ENCODE data around the gene DNM2.
A peak's percentile ranks its signal among the peaks of the same experiment; 100 is the strongest.
"Not testable (repeated sequence)": the region's sequence is repeated elsewhere in the genome, so short reads cannot be mapped to it uniquely, and the experiment has no call there.

DNM2 gene

DNA sequence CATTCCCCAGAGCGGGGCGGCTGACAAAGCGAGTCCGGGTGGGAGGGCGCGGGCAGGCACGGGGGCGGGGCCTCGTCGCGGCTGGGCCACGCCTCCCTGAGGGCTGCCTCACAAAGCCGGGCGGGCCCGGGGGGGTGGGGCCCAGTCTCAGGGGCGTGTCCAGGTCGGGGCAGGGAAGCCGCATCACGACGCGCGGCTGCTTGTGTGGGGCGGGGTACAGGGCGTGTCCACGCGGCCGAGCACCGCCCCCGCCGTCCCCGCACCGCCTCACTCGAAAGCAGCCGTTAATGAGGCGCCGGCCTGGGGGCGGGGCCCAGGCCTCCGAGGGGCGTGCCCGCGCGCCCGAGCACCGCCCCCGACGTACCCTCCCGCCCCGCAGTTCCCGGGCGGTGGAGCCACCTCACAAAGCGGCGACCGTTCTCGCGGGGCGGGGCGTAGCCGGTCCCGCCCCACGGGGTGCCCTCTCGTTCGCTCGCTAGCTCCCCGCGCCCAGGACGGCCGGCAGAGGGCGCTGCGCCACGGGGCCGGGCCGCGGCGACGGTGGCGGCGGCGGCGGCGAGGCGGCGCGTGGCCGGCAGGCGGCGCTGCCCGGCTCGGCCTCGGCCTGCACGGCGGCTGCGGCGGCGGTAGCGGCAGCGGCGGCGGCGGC, 153.2 kb downstream of the DNM2 start, which contains the start of gene CARM1:
CARM1 (plus strand) TSS at position 599 of the 649 bp plus-strand sequence. CDS start 150 bp downstream, outside the sequence.
- peak; percentile 94 for DNase-seq

DNA sequence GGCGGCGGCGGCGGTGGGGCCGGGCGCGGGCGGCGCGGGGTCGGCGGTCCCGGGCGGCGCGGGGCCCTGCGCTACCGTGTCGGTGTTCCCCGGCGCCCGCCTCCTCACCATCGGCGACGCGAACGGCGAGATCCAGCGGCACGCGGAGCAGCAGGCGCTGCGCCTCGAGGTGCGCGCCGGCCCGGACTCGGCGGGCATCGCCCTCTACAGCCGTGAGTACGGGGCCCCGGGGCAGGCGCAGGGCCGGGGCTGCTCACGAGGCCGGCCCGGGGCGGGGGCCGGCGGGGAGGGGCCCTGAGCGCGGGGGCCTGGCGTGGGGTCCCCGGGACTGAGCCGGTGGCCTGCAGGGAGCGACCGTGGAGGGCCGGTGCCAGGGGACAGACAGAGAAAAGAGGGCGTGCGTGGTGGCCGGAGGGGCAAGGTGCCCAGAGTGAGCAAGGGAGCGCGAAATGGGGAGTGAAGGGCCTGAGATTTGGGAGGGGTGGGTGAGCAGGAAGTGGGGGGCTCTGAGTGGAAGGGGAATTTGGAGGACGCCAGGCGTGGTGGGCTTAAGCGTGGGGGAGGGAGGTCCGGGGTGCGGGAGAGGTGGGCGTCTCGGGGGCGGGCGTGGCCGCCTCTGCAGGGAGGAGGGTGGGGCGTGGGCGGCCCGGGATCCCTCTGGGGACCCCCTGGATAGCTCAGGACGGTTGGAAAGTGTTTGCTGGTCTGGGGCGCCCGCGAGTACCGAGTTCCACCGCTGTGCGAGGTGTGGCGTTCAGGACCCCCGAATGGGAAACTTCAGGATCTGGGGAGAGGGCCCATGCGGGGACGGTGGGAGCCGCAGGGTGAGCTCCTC, 154.0 kb downstream of the DNM2 start:
- no peak for DNase-seq

DNA sequence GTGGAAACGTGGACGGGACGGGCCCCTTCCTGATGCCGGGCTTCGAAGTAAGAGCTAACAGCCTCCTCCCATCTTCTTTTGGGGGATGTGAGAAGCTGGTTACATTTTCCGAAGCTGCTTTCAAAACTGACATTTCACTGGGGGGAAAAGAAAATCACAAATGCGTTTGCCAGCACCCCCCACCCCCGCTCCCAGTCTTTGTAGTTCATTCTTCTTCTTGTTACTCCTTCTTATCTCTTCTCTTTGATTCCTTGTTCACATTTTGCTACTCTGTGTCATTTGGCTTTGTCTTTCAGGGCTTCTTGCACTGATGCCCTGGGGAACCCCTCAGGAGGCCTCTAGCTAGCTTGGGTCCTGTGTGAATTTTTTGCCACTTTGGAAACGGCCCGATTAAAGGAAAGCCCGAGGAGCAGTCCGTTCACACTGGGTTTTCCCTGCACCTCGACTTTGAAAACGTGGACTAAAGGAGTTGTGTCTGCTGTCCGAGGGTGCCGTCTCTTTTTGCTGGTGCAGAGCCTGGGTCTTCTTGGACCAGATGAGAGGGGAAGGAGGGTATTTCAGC, 154.7 kb downstream of the DNM2 start:
- DNase-seq: no peak

DNA sequence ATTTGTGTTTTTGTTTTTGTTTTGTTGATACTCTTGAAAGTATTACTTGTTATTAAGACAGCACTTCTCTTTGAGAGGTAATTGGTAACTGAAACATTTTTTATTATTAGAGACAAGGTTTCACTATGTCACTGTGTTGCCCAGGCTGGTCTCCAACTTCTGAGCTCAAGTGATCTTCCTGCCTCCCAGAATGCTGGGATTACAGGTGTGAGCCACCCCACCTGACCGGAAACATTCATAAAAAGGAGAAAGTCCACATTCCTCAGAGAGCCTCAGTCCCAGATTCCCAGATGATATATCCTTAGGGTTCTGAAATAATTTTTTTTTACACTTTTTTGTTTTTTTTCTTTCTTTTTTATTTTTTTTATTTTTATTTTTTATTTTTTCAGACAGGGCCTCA, 156.1 kb downstream of the DNM2 start:
- DNase-seq: no peak

DNA sequence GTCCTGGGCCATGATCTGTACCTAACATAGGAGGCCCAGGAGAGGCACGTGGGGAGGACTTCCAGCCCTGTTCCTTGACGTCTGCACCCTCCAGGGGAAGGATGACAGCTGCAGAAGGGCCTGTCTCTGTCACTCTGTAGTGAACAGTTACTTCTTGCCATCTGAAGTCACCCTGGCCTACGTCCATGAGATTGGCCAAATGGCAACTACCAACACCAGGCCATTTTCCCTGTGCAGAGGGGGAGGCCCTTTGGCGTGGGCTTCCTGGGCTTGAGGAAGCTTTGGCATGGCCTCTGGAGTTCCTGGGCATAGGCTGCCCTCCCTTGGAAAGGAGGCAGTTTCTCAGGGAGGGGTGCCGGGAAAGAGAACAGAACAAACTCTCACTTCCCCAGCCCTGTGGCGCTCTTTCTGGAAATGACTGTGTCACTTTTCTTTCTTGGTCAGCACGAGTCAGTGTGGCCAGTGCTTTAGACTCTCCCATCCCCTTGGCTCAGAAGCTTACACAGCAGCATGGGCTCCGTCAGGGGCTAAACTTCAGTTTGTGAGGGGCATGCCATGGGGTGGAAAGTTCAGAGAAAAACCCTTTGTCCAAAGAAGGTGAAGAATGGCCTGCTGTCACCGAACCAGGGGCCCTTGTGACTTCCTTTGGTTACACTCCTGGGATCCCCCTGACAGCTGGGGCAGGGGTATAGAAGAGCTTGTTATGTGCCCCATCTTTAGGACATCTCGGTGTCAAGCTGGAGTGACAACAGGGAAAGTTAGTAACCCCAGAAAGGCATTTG, 158.8 kb downstream of the DNM2 start:
- no peak for DNase-seq

DNA sequence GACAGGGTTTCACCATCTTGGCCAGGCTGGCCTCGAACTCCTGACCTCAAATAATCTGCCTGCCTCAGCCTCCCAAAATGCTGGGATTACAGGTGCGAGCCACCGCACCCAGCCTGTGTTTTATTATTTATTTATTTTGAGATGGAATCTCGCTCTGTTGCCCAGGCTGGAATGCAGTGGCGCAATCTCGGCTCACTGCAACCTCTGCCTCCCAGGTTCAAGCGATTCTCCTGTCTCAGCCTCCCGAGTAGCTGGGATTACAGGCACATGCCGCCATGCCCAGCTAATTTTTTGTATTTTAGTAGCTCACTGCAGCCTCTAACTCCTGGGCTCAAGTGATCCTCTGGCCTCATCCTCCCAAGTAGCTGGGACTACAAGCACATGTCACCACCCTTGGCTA, 159.7 kb downstream of the DNM2 start:
- not testable (repeated sequence) for DNase-seq

DNA sequence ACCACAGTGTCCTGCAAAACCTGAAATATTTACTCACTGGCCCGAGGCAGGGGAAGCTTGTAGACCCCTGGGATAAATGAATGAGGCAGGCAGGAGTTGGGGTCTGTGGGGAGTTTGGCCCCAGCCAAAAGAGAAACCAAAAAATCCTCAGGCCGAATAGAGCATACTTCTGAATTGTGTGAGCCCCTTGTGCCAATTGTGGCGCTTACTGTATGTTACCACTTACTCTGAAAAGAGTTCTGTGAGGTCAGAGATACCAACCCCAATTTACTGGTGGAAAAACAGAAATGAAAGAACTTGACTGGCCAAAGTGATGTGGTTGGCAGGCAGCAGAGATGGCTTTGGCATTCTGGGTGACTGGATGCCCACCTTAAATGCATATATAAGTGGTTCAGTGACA, 160.4 kb downstream of the DNM2 start:
- no peak for DNase-seq
